GM21825 (cell line): ENCODE data around the gene PPP1R12B.
"Not testable (repeated sequence)": the region's sequence is repeated elsewhere in the genome, so short reads cannot be mapped to it uniquely, and the experiment has no call there.

ENCODE experiments used
- ATAC-seq: cut with Tn5 transposase; IDR thresholded peaks from one replicate; pipeline ENCODE4 v1.9.1; 2021; ENCODE audit warnings: mild to moderate bottlenecking, moderate library complexity; ENCODE audit not compliant: unreplicated experiment

PPP1R12B gene

DNA sequence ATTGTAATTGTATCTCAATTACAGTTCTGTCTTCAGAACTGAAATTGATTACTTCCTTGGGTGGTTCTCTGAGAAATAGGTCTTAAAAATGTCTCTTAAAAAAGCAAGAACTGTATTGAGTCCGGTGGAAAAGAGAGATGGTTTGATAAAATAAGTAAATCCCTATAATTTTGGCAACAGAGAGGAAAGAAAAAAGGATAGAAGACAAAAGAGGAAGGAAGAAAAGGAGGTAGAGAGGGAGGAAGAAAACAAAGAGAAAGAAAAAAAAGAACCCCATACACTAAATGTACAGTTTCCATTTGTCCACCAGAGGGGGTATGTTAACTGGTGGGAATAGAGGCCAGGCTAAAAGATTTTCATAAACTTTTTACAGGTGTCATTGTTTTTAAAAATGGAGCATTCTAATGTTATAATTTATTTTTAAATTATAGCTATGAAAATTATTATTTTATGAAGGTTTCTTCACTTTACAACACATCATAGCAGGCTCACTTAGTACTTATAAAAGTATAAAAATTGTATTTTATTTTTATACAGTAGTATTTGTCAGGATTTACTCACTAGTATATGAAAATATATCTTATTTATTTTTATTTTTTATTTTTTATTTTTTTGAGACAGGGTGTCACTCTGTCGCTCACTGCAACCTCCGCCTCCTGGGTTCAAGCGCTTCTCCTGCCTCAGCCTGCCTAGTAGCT, 4.7 kb upstream of the PPP1R12B start:
- ATAC-seq, result no peak

DNA sequence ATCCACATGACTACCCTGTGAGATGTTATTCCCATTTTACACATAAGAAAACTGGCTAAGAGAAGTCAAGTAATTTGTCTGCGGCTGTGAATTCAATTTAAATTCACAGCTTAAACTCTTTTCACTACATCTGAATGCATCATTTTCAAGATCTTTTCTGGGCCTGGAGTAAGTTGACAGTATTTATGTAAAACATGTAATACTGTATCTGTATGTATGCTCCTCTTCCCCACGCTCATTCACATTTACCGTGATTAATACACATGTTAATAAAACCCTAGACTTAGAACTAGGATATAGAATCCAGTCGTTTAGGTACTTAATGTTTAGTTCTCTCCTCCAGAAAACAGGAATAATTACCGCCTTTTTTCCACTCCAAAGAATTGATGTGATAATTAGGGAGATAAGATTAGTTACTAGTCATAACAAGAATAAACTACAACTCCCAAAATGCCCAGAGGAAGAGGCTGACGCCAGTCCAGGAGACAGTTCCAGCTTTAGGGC, 442 bp upstream of the PPP1R12B start:
- ATAC-seq, result no peak

DNA sequence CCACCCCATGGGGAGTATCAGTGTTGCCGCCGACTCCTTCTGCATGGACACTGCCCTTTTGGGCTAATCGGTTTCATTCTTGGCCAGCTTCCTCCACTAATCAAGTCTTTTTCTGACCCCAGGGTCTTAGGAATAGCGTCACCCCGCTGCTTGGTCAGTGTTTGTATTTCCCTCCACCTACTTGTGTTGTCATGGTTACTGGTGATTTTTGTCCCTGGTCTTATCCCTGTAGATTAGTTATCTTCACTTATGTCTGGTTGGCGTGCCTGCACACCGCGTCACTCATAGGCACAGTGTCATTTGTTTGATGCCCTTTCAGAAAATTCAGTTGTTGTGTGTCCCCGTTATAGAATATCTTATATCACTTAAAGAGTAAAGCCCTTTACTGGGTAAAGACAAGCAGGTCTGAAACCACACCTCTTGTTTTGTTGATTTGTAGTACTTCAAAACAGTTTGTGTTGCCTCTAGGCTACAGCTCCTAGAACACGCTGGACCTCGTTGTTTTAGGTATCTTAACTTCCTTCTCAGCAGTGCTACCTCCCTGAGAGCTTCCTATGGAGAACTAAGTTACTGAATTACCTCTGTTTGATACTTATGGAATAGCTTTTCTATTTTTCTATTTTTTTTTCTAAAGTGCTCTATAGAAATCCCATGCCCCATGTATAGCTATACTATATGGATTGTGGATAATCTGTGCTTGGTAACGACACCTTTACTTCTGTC, 868 bp downstream of the PPP1R12B start:
- no peak for ATAC-seq

- ATAC-seq, result no peak
Measured at GRCh38 chr1:202351725-202352124, 3.2 kb downstream of the PPP1R12B start.

DNA sequence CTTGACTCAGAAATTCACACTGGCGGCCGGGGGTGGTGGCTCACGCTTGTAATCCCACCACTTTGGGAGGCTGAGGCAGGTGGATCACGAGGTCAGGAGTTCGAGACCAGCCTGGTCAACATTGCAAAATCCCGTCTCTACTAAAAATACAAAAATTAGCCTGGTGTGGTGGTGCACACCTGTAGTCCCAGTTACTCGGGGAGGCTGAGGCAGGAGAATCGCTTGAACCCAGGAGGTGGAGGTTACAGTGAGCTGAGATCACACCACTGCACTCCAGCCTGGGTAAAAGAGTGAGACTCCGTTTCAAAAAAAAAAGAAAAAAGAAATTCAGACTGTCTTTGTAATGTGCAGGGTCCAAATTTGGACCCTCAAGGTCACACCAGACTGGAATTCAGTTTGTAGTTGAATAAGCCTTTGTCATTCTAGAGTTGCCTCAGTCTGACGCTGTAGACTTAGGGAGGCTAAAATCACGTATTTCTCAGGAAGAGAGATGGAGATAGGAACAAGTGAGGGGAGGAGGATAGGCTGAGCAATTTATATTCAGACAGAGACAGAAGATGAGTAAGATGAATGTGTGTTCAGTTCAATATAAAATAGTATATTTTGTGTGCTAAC, 4.2 kb downstream of the PPP1R12B start:
- ATAC-seq, result not testable (repeated sequence)

DNA sequence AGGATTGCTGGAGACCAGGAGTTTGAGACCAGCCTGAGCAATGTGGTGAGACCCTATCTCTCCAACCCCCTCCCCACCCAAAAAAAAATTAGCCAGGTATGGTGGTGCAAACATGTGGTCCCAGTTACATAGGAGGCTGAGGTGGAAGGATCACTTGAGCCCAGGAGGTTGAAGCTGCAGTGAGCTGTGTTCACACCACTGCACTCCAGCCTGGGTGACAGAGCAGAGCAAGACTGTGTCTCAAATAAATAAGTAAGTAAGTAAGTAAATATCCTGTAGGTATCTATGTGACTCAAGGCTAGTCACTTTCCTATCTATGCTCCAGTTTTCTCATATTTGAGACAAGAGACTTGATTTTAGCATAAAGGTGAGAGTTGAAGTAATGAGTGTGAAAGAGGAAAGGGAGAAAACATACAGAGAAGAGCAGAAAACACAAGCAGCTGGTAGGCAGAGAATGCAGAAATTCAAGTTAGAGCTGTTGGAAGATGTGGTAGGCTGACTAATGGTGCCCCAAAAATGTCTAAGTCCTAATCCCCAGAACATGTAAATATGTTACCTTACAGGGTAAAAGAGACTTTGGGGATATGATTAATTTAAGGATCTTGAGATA, 7.5 kb downstream of the PPP1R12B start:
- no peak for ATAC-seq

DNA sequence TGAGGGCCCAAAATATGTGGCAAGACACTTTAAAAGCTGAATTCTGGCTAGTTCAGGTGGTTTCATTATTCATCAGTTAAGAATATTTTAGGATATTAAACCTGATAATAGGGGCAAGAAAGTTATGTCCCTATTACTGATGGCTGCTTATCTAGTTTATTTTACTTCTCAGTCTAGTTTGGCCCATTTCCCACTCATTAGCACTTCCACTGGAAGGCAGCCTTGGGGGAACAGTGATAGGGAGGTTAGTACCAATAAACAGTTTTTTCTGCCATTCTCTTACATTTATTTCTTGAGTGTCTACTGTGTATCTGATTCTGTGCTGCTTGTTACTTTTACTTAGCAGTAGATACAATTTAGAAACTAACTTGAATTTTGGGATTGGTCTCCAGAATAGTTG, 9.0 kb downstream of the PPP1R12B start:
- no peak for ATAC-seq

DNA sequence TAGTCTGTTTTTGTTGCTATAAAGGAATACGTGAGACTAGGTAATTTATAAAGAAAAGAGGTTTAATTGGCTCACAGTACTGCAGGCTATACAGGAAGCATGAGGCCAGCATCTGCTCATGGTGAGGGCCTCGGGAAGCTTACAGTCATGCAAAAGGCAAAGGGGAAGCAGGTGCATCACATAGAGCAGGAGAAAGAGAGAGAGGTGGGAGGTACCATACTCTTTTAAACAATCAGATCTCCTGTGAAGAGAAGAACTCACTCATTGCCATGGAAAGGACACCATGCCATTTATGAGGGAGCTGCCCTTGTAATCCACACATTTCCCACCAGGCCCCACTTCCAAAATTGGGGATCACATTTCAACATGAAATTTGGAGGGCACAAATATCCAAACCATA, 12.7 kb downstream of the PPP1R12B start:
- ATAC-seq, result no peak

GRCh38 chr1:202361701-202362100, 13.2 kb downstream of the PPP1R12B start:
- ATAC-seq, result no peak

GRCh38 chr1:202362212-202362611, 13.7 kb downstream of the PPP1R12B start:
- ATAC-seq, result no peak

- no peak for ATAC-seq
Measured at GRCh38 chr1:202365092-202365815, 16.8 kb downstream of the PPP1R12B start.

- ATAC-seq, result no peak
Measured at GRCh38 chr1:202367271-202367670, 18.8 kb downstream of the PPP1R12B start.

DNA sequence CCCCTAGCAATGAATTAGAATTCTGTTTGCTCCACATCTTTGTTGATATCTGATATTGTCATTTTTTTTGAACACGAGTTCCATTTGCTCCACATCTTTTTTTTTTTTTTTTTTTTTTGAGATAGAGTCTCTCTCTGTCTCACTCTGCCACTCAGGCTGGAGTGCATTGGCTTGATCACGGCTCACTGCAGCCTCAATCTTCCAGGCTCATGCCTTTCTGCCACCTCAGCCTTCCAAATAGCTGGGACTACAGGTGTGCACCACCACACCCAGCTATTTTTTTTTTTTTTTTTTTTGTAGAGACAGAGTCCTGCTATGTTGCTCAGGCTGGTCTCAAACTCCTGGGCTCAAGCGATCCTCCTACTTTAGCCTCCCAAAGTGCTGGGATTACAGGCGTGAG, 22.4 kb downstream of the PPP1R12B start:
- not testable (repeated sequence) for ATAC-seq

DNA sequence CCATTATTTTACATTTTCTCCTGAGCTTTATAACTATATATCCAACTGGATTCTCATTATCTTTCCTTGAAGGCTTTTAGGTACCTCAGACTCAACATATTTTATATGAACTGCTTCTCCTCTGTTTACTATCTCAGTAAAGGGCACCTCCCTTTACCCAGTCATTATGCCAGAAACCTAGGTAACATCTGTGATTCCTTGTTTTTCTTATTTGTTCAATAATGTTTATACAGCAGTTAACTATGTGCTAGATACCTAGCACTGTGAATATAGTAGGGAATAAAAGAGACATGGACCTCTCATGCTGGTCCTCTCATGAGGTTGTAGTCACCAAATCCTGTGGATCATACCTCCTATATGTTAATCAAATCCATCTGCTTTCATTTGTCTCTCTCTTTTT, 25.6 kb downstream of the PPP1R12B start:
- ATAC-seq, result no peak

DNA sequence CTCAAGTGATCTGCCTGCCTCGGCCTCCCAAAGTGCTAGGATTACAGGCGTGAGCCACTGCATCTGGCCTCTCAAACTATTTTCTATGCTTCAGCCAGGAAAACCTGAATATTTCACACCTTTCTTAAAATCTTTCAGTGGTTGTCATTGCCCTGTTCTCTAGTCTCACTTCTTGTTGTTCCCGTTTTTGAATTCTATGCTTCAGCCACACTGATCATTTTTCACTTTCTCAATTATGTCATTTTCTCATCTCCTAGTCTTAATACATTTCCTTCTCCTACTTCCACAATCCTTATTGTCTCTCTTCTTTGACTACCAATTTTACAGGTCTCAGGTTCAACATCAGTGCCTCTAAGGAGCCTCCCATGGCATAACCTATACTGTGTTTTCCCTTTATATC, 26.7 kb downstream of the PPP1R12B start:
- not testable (repeated sequence) for ATAC-seq

DNA sequence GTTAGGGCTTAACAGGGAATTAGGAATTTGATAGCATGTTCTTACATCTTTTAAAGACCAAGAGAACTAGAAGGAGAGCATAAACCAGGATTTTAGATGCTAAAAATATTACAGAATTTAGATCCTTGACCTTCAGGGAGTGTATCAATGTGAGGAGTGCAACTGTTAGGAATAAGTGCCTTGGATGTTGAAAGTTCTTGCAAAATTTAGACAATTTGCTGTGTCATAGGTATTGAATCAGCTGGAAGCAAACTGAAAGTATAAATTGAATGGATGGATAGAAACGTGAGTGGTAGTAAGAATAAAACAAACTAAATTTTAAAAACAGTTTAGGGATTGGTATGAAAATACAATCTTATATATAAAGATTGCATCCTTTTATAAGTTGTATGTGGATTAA, 27.7 kb downstream of the PPP1R12B start:
- no peak for ATAC-seq

- ATAC-seq, result not testable (repeated sequence)
Measured at GRCh38 chr1:202379884-202380529, 31.5 kb downstream of the PPP1R12B start.

GRCh38 chr1:202380535-202380934, 32.0 kb downstream of the PPP1R12B start:
- not testable (repeated sequence) for ATAC-seq

DNA sequence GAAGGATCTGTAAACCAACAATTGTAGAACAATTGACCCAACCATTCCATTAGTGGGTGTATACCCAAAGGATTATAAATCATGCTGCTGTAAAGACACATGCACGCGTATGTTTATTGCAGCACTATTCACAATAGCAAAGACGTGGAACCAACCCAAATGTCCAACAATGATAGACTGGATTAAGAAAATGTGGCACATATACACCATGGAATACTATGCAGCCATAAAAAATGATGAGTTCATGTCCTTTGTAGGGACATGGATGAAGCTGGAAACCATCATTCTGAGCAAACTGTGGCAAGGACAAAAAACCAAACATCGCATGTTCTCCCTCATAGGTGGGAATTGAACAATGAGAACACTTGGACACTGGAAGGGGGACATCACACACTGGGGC, 33.4 kb downstream of the PPP1R12B start:
- ATAC-seq, result not testable (repeated sequence)

- not testable (repeated sequence) for ATAC-seq
Measured at GRCh38 chr1:202395831-202396230, 47.3 kb downstream of the PPP1R12B start.
